Fibroblast of peridontal ligament (primary cell): ENCODE measurements around the gene SMAD4.

Experiments used
- DNase-seq: peaks from one replicate; pipeline ENCODE4 v3.0.0-alpha.2; 2010; ENCODE audit errors: extremely low read depth

The SMAD4 gene

DNA sequence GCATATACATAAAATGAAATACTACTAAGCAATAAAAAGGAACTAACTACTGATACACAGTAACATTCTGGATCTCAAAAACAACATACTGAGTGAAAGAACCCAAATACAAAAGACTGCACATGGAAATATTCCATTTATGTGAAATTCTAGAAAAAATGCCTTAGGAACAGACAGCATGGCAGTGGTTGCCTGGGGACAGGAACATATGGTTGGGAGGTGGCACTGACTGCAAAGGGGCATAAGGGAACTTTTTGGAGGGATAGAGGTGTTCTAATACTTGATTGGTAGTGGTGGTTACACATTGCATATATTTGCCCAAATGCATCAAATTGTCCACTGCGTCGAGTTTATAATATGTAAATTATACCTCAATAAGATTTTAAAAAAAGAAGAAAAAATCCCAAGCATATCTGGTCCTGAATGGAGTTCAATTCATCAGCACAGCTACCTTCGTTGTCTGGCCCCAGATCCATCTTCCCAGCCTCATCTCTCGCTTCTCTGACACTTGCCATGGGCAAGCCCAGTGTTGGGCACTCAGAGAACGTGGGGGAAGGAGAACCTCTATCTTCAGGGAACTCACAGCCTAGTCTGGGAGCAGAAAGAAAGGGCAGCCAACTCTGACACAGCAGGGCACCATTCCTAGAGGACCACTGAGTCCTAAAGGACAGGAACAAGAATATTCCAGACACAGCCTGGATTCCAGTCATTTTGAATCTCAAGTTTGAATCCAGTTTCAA, 8.6 kb upstream of the SMAD4 start:
- DNase-seq, result no peak

DNA sequence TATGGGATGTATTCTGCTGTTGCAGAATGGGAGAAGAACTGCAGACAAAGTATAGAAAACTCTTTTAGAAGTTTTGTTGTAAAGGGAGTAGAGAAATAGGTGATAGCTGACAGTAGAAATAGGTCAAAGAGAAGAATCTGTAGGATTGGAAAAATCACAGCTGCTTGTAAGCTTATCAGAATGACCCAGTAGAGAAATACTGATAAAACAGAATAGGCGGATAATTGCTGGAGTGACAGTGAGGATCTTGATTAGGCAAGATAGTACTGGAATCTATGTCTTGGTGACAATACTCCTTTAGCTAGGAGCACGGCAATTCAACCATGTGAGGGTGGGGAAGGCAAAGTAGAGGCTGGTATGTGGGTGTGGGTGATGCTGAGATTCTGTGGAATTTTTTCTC, 4.5 kb upstream of the SMAD4 start:
- DNase-seq, result no peak

GRCh38 chr18:51028201-51028805, 1.7 kb upstream of the SMAD4 start:
- DNase-seq, result peak; percentile 55

DNA sequence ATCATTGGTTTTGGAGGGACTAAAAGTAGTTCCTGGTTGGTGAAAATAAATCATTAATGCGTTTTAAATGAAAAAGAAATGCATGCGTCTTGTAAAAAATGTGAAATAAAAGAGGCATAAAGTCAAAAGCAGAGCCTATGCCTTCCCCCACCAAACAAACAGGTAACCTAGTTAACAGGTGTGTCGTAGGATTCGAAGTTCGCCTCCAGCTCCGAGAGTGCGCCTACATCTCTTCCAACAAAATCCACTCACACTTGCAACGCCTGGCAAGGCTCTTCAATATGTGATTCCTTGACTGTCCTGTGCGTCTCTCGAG, 677 bp upstream of the SMAD4 start:
- DNase-seq, result no peak

DNA sequence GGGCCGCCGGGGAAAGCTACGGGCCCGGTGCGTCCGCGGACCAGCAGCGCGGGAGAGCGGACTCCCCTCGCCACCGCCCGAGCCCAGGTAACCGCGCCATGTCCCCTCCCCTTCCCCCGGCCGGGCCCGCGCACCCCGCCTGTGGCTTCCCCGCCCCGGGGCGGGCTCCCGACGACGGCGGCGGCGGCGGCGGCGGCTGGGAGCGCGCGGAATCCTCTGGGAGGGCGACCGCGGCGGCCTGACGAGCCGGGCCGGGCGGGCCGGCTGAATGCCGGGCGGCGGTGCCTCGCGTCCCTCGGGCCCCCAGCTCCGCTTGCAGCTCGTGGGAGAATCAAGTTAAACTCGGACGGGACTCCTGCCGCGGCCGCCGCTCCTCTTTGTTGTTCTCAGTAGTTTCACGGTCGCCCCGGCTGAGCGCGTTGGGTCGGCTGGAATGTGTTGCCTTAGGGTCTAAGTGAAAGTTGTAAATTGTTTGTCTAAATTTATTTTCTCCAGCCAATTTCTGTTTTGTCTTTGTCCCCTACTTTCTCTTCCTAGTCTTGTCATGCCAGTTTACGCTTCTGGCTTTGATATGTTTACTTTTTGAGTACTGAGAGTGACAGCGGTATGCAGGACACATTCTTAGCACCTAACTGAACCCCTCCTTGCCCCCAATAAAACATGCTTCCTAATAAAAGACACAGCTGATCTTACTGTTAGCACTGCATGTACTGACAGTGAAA, 685 bp downstream of the SMAD4 start:
- DNase-seq, result peak; percentile 15

- no peak for DNase-seq
Observed at GRCh38 chr18:51032193-51032592, 2.2 kb downstream of the SMAD4 start.

DNA sequence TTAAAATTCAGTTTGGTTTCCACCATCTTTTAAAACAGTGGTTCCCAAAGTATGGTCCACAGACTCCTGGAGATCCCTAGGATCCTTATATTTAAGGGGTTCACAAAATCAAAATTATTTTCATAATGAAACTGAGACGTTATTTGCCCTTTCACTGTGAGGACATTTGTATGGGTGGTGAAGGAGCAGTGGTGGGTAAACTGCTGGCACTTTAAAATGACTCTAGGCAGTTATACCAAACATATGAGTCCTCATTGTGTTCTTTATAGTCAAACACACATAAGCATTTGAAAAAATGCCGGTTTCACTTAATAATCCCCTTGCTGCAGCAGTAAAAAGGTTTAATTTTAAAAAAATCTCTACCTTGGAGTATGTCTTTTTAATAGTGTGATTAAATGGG, 7.2 kb downstream of the SMAD4 start:
- no peak for DNase-seq

DNA sequence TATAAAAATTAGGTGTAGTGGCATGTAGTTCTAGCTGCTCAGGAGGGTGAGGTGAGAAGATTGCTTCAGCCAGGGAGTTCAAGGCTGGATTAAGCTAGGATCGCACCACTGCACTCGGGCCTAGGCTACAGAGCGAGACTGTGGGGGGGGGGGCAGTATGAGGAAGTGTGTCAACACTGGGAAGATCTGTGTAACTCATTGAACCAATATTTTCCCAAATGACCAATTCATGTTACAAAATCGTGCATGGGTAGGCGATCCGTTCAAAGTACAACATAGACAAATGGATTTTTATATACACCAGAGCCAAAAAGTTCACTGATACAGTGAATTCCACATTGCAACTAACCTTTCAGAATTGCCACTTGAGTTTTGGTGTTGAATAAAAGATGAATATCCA, 8.1 kb downstream of the SMAD4 start:
- no peak for DNase-seq

DNA sequence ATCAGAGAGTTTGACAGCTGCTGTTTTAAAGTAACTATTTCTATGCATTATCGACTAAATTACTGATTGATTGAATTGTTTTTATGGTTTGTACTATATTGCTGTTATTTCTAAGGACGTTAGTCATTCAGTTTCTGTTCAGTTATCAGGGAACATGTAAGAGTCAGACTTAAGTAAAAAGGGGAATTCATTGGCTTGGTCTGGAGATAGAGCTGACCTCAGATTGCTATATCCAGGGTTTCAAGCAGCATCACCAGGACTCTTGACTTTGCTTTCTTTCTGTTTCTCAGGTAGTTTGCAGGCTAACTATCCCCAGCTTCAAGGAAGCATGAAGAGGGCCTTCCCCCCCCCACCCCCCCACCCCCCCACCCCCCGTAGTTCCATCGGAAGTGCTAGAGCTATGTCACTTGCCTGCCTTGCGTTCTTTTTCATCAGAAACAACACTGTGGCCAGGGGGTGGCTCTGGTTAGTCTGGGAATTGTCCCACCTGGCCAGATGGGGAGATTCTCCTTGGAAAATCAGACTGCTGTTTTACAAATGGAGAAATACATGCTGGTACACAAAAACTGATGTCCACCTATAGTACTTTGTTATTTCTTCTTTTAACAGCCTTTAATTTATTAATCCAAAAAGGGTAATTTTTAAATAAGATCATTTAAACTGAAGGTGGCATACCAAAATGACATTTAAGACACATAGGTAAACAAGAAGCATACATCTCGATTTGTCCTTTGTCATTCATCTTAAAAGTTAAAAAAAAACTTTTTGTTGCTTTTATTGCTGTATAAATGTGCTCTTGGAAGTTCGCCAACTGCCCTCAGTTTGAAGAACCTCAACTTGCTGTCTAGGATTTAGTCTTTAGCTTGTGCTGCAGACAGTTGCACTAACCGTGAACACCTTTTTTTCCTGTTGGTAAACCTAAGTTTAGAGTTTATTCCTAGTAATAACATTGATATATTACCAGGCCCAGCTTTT, 9.4 kb downstream of the SMAD4 start:
- peak; percentile 12 for DNase-seq

- no peak for DNase-seq
Observed at GRCh38 chr18:51041677-51042352, 11.8 kb downstream of the SMAD4 start.

DNA sequence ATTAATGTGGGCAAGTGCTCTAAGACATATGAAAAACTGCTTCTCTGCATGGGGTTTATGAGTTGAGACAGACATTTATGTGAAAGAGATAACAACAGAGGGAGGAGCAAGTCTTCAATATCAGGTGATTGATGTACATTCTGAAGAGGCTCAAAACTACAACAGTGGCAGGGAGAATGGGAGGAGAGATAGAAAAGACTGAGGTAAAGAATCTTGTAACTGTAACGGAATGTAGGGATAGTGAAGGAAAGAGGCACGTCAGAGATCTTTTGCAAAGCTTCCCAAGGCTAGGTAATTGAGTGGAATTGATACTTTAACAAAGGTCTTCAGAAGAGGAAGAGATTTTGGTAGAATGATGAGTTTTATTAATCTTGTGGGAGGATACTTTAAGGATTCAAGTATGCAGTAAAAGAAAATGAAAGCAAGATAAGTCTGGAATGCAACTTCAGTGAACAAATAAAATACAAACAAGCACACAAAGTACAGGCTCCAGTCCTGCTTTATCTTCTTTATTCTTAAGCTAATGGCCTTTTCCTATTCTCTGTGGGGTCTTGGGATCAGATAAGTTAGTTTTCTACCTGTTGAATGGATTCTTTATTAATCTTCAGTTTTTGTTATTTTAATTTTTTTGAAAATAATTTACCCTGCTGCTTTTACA, 15.0 kb downstream of the SMAD4 start:
- DNase-seq, result peak; percentile 21

DNA sequence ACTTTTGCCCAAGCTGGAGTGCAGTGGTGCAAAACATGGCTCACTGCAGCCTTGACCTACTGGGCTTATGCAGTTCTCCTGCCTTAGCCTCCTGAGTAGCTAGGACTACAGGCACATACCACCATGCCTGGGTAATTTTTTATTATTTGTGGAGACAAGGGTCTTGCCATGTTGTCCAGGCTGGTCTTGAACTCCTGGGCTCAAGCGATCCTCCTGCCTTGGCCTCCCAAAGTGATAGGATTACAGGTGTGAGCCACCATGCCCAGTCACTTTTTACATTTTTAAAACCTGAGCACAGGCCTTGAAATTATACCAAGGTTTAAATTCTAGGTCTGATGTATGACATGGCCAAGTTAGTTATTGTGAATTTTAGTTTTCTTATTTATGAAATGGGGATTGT, 18.2 kb downstream of the SMAD4 start:
- no peak for DNase-seq

DNA sequence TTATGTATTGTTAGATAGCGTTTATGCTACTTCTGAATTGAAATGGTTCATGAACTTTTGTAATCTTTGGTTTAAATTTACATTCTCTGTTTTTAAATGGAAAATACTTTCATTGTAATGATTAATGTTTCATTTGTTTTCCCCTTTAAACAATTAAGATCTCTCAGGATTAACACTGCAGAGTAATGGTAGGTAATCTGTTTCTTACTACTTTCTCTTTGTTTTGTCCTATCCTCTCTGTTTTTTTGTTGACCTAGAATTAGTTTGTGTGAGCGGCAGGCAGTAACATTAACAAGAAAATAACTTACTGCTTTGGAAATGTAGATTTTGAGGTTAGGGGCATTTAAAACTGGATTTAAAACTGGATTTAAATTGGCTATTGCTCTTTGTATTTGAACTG, 19.1 kb downstream of the SMAD4 start:
- no peak for DNase-seq

DNA sequence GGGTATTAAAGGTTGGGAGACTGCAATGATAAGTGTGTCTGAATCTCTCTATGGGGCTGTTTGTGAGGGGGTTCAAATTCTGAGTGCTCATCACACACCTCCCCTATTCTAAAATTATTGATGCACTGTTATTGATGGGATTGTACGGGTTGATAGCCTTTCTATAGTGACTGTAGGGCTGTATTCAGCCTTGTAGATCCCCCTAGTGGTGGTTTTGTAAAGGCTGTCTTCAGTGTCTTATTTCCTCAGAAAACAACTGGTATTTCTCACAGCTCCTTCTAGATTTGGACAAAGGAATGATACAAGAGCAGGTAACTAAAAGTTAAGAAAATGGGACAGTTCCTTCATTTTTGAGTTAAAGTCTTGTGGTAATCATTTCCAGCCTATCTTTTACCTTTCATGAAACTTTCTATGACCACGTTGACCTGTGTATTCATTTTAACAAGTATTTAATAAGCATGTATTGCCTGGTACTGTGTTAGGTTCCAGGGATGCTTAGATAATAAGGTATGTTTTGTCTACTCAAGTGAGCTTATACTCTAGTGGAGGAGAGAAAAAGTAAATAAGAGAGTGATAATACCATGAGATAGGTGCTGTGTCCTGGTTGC, 21.2 kb downstream of the SMAD4 start:
- peak; percentile 74 for DNase-seq

DNA sequence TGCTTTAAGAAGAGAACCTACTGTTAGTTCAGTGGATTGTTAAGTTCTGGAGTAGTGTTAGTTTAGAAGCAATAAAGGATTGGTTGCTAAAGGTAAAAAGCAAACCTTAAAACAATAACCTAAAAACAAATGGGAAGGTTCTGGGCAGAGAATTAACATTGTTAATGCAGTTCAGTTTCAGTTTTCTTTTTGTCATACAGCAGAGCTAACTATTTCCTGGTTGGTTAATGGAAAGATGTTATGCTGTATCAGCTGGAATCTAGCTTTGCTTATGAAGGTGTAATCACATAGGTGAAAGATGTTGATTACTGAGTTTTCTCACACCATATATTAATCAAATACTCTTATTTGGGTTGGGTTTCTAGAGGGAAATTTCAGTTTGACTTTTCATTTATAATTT, 23.8 kb downstream of the SMAD4 start:
- no peak for DNase-seq

GRCh38 chr18:51054764-51055163, 24.8 kb downstream of the SMAD4 start:
- DNase-seq, result peak; percentile 74

GRCh38 chr18:51059969-51060368, 30.0 kb downstream of the SMAD4 start:
- DNase-seq, result no peak

- no peak for DNase-seq
Observed at GRCh38 chr18:51064256-51064655, 34.2 kb downstream of the SMAD4 start.

- DNase-seq, result peak; percentile 54
Observed at GRCh38 chr18:51066273-51066672, 36.3 kb downstream of the SMAD4 start.

DNA sequence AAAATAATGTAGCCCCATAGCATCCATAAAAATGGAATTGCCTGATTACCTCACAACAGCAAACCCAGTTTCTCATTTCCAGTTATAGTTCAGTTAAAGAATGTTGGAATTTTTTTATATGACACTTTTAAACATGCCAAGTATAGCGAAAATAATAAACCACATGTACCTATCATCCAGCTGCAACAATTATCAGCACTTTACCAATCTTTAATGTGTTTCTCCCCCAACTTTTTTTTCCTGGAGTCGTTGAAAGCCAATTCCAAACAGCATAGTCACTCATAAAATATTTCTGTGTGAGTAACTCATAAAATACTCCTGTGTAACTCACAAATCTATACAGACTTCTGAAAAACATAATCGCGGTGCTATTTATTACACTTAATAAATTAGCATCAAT, 38.1 kb downstream of the SMAD4 start:
- DNase-seq, result peak; percentile 44

- no peak for DNase-seq
Observed at GRCh38 chr18:51069885-51070284, 39.9 kb downstream of the SMAD4 start.
